ENCODE measurements around the gene ABCC1.

Gene ABCC1

DNA sequence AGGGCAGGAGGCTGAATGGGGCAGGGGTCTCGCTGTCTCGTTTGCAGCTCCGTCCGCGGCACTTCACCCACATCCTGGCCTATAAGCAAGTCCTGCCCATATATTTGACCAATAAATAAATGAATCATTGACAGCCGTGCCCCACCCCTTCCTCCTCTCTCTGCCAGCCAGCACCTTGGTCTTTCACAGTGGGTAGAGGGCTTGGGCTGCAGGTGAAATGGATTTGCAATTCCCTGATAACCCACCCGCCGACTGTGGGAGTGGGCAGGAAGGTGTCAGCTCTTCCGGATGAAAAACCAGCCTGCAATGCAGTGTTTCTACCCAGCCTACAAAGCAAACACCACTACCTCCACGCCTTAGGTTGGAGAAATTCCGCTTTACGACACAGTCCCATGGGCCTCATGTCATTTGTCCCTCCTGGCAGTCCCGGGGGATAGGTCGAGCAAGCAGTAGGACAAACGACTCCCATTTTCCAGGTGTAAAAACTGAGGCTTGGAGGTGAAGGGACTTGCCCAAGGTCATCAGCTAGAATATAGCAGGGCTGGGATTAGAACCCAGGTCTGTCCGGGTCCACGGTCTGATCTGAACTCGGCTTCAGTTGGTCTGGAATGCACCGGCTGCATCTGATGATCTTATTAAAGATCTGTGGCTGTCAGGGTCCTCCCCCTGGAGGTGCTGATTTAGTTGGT is 79.0 kb downstream of the ABCC1 start (continued):
- TF ChIP-seq ZNF169 (tag by site-specific recombination; IDR thresholded peaks at IDR 0.05) (no peak), GLI2 (tag by site-specific recombination; IDR thresholded peaks at IDR 0.05; ENCODE audit: borderline replicate concordance, low read depth) (no peak), ZNF211 (tag by site-specific recombination; IDR thresholded peaks at IDR 0.05; ENCODE audit: low read depth) (no peak), ZNF747 (tag by site-specific recombination; IDR thresholded peaks at IDR 0.05) (no peak), HOXA7 (CRISPR knock-in tag; IDR thresholded peaks at IDR 0.05; ENCODE audit: borderline replicate concordance) (no peak), ZNF10 (tag by site-specific recombination; IDR thresholded peaks at IDR 0.05) (no peak), ZNF707 (tag by site-specific recombination; IDR thresholded peaks at IDR 0.05) (no peak), ZFP69B (tag by site-specific recombination; IDR thresholded peaks at IDR 0.05) (no peak)

DNA sequence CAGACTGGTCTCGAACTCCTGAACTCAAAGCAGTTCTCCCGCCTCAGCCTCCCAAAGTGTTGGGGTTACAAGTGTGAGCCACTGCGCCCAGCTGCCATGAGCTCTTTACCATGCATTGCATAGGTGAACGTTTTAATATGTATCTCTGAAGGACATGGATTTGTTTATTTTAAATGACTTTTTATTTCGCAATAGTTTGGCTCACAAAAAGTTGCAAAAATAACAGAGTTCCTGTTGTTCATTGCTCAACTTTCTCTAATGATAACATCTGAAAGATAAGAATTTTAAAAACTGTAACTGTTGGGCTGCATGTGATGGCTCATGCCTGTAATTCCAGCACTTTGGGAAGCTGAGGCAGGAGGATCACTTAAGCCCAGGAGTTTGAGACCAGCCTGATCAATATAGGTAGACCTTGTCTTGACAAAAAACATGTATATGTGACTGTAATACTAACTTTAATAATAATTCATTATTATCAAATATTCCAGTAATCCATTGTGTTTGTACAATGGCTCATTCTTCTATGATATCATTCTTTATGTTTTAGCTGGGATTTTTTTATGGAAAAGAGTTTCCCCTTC is 80.1 kb downstream of the ABCC1 start:
- CTCF ChIA-PET, result interaction anchor here (1.5 kb wide), 1 partner anchor 155 kb away, joined by 3 read pairs; no protein-coding TSS in a partner anchor
- Histone ChIP-seq H3K36me3 (ENCODE audit: control insufficient read depth in 2 of 2, insufficient read depth in 1 of 2, low read length in 2 of 2) (peaks cover 3 to 14% of the 10 kb centered on the region in 2 experiments; a peak in 2 of 3 replicates), H3K27ac (ENCODE audit: extremely low read depth, low read depth, low read length) (no peak overlapping the region)

More for the DNA sequence above, 80.1 kb downstream of the ABCC1 start:
- Histone ChIP-seq H3K9me3 (ENCODE audit: control insufficient read depth, insufficient read depth, low read depth, low read length) (no peaks in the 10 kb centered on the region), H3K4me1 (ENCODE audit: control insufficient read depth, insufficient read depth, low read length) (no peaks in the 10 kb centered on the region), H3K4me3 (ENCODE audit: low read depth, low read length) (no peak overlapping the region)
- TF ChIP-seq SCRT1 (tag by site-specific recombination; IDR thresholded peaks at IDR 0.05; ENCODE audit: borderline replicate concordance), result no peak
- no peak for TF ChIP-seq ZNF202 (tag by site-specific recombination; IDR thresholded peaks at IDR 0.05; ENCODE audit: borderline replicate concordance)
- TF ChIP-seq PRDM2 (tag by site-specific recombination; IDR thresholded peaks at IDR 0.05; ENCODE audit: borderline replicate concordance), result no peak
- TF ChIP-seq ZNF223 (tag by site-specific recombination; IDR thresholded peaks at IDR 0.05), result no peak
- no peak for TF ChIP-seq ZBTB17 (tag by site-specific recombination; IDR thresholded peaks at IDR 0.05)
- TF ChIP-seq GLI4 (tag by site-specific recombination; IDR thresholded peaks at IDR 0.05), result no peak
- TF ChIP-seq PATZ1 (tag by site-specific recombination; IDR thresholded peaks at IDR 0.05), result no peak
- no peak for TF ChIP-seq YY2 (tag by site-specific recombination; IDR thresholded peaks at IDR 0.05)
- no peak for TF ChIP-seq ZNF10 (tag by site-specific recombination; IDR thresholded peaks at IDR 0.05)
- no peak for TF ChIP-seq ZNF23 (tag by site-specific recombination; IDR thresholded peaks at IDR 0.05; ENCODE audit: borderline replicate concordance)
- no peak for TF ChIP-seq ZNF600 (tag by site-specific recombination; IDR thresholded peaks at IDR 0.05)
- no peak for TF ChIP-seq KLF1 (tag by site-specific recombination; IDR thresholded peaks at IDR 0.05)
- TF ChIP-seq ZNF658 (tag by site-specific recombination; IDR thresholded peaks at IDR 0.05), result no peak
- TF ChIP-seq ZNF211 (tag by site-specific recombination; IDR thresholded peaks at IDR 0.05; ENCODE audit: low read depth), result no peak
- no peak for TF ChIP-seq ZNF324 (tag by site-specific recombination; IDR thresholded peaks at IDR 0.05)
- TF ChIP-seq KLF9 (tag by site-specific recombination; IDR thresholded peaks at IDR 0.05; ENCODE audit: low read depth), result no peak
- no peak for TF ChIP-seq ZNF433 (tag by site-specific recombination; IDR thresholded peaks at IDR 0.05; ENCODE audit: low read depth)
- POLR2A ChIA-PET, result no interaction called here
